Measurements from ENCODE around the gene MRTFA.

DNA sequence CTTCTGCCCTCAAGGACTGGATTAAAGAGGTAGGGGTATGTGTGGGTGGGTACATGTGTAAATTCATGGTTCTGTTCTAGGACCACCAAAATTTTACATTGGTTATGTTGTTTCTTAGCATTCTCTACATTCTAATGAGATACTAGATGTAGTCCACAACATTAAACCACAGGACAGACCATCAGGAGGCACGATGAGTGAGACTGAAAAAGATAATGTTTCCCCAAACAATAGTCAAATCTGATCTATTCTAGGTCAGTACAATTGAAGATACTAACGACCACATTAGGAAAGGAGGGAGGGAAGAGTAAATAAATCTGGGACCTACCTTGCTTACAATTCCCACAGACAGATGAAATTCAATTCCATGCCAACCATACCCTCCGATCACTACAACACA, 42.2 kb downstream of the MRTFA start:
- no peak for TF ChIP-seq CTCF (conservative IDR thresholded peaks at IDR 0.05)
- no peak for TF ChIP-seq ZFX (IDR thresholded peaks at IDR 0.05)
